PFSK-1 (cell line): ENCODE measurements around the gene BTAF1.

Experiments used
- FOXP2 ChIP-seq: optimal IDR thresholded peaks from 2 replicates; pipeline ENCODE3; 2011; ENCODE audit warnings: borderline replicate concordance, control low read depth, inconsistent platforms; ENCODE audit not compliant: insufficient read depth; ENCODE audit errors: extremely low read length, extremely low read depth
- POLR2AphosphoS5 ChIP-seq: IDR thresholded peaks from 2 replicates; pipeline ENCODE4 v1.6.1; 2012; ENCODE audit warnings: low read depth, mild to moderate bottlenecking, control low read depth, low read length, moderate library complexity
- SIN3A ChIP-seq: IDR thresholded peaks from 2 replicates; pipeline ENCODE4 v1.6.1; 2012; ENCODE audit warnings: mild to moderate bottlenecking, low read length, moderate library complexity, borderline replicate concordance; ENCODE audit not compliant: insufficient read depth
- TAF1 ChIP-seq: IDR thresholded peaks from 2 replicates; pipeline ENCODE4 v1.6.1; 2012; ENCODE audit warnings: low read length, control low read depth, borderline replicate concordance; ENCODE audit not compliant: insufficient read depth
- TF ChIP-seq, protein P1 (sequence below), 2 experiments: IDR thresholded peaks; 2 replicates each; pipeline versions ENCODE4 v1.6.1 to v1.8.0; 2011 to 2012; ENCODE audit warnings: low read depth in 2 of 2, low read length in 2 of 2, control low read depth in 1 of 2, inconsistent platforms in 1 of 2, mild to moderate bottlenecking in 1 of 2, moderate library complexity in 1 of 2; ENCODE audit not compliant: insufficient read depth in 1 of 2

Gene BTAF1

DNA sequence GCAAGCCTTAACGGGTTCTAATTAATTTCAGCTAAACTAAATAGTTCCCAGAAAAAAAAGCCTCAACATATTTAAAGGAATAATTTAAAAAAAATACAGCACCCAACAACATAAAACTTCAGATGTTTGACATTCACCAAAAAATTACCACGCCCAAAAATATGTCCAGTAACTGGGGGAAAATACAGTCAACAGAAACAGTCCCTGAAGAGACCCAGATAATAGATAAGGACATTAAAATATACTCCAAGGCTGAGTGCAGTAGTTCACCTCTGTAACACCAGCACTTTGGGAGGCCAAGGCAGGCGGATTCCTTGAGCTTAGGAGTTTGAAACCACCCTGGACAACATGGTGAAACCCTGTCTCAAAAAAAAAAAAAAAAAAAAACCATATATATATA, 78.0 kb downstream of the BTAF1 start:
- TF ChIP-seq, protein P1, sequence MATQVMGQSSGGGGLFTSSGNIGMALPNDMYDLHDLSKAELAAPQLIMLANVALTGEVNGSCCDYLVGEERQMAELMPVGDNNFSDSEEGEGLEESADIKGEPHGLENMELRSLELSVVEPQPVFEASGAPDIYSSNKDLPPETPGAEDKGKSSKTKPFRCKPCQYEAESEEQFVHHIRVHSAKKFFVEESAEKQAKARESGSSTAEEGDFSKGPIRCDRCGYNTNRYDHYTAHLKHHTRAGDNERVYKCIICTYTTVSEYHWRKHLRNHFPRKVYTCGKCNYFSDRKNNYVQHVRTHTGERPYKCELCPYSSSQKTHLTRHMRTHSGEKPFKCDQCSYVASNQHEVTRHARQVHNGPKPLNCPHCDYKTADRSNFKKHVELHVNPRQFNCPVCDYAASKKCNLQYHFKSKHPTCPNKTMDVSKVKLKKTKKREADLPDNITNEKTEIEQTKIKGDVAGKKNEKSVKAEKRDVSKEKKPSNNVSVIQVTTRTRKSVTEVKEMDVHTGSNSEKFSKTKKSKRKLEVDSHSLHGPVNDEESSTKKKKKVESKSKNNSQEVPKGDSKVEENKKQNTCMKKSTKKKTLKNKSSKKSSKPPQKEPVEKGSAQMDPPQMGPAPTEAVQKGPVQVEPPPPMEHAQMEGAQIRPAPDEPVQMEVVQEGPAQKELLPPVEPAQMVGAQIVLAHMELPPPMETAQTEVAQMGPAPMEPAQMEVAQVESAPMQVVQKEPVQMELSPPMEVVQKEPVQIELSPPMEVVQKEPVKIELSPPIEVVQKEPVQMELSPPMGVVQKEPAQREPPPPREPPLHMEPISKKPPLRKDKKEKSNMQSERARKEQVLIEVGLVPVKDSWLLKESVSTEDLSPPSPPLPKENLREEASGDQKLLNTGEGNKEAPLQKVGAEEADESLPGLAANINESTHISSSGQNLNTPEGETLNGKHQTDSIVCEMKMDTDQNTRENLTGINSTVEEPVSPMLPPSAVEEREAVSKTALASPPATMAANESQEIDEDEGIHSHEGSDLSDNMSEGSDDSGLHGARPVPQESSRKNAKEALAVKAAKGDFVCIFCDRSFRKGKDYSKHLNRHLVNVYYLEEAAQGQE (IDR thresholded peaks at IDR 0.05; ENCODE audit: insufficient read depth in 1 of 2, low read depth in 2 of 2, low read length in 2 of 2) = no peak
- no peak for TF ChIP-seq SIN3A
- TF ChIP-seq FOXP2 = no peak
- TF ChIP-seq TAF1 = no peak
- TF ChIP-seq POLR2AphosphoS5 = no peak

DNA sequence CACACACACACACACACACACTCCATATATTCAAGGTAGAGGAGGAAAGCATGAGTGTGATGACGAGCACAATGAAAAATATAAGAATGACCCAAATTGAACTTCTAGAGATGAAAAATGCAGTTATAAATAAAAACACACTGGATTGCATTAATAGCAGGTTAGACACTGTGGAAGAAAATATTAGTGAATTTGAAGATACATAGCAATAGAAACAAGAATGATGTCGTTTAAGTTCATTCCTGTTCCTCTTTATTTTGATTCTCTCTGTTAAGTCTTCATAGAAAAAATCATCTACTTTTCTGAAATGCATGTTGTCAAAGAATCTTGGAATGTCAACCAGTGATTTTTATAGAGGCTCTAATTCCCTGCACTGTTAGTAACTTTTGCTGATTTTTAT, 78.4 kb downstream of the BTAF1 start:
- TF ChIP-seq FOXP2 (no peak), POLR2AphosphoS5 (no peak), TAF1 (no peak)
- TF ChIP-seq, protein P1 (IDR thresholded peaks at IDR 0.05; ENCODE audit: insufficient read depth in 1 of 2, low read depth in 2 of 2, low read length in 2 of 2) = no peak

DNA sequence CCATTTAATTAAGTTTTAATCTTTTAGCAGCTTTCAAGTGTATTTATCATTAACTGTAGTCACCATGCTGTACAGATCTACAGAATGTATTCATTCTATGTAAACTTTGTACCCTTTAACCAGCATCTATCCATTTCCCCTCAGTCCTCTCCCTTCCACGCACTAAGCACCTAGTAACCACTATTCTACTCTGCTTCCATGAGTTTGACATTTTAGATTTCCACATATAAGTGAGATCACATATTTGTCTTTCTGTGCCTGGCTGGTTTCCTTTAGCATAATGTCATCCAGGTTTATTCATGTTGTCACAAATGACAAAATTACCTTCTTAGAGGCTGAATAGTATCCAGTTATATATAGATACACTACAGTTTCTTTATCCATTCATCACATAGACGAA, 79.7 kb downstream of the BTAF1 start:
- TF ChIP-seq SIN3A = no peak
- TF ChIP-seq, protein P1 (IDR thresholded peaks at IDR 0.05; ENCODE audit: insufficient read depth in 1 of 2, low read depth in 2 of 2, low read length in 2 of 2) = no peak
- TF ChIP-seq POLR2AphosphoS5 = no peak
- TF ChIP-seq FOXP2 = no peak
- TF ChIP-seq TAF1 = no peak

DNA sequence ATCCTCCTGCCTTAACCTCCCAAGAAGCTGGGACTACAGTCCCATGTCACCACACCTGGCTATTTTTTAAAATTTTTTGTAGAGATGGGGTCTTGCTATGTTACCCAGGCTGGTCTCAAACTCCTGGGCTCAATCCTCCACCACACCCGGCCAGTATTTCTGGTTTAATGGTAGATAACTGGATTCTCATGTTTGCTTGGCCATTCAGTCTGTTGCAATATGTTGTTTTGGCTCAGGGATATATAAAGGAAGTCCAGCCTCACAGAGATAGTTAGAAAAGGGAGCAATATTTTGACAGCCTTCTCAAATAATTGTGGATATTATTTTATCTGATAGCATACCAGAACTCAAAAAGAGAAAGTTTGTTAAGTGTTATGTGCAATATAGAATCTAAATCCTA, 82.4 kb downstream of the BTAF1 start:
- TF ChIP-seq SIN3A = no peak
- TF ChIP-seq, protein P1 (IDR thresholded peaks at IDR 0.05; ENCODE audit: insufficient read depth in 1 of 2, low read depth in 2 of 2, low read length in 2 of 2) = no peak

DNA sequence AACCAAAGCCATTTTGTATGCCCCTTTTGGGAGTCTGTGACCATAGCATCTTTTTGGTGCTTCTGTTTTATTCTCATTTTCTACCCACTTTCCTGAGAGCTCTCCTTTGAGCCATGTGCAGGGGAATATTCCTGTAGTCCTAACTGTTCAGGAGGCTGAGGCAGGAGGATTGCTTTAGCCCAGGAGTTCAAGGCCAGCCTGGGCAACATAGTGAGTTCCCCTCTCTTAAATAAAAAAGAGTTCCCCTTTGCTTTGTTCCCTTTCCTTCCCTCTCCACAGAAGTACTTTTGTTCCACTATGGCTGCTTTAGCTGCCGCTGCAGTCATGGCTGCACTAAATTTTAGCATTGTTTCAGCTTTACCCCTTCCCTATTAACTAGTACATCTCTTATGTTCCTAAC, 85.9 kb downstream of the BTAF1 start:
- TF ChIP-seq POLR2AphosphoS5 = no peak
- TF ChIP-seq, protein P1 (IDR thresholded peaks at IDR 0.05; ENCODE audit: insufficient read depth in 1 of 2, low read depth in 2 of 2, low read length in 2 of 2) = no peak
- TF ChIP-seq FOXP2 = no peak
- no peak for TF ChIP-seq TAF1
- no peak for TF ChIP-seq SIN3A
